B cell (primary cell): ENCODE results near the gene TRIM24.

ENCODE experiments used
- CTCF ChIP-seq: fragments of 200-600 bp; IDR thresholded peaks from one replicate; pipeline ENCODE4 v1.8.0; 2022; ENCODE audit warnings: antibody characterized with exemption, mild to moderate bottlenecking
- EZH2 ChIP-seq: IDR thresholded peaks from 2 replicates; pipeline ENCODE4 v1.6.1; 2012; ENCODE audit warnings: borderline replicate concordance, low read depth, mild to moderate bottlenecking, moderate library complexity, low read length; ENCODE audit not compliant: insufficient read depth, poor library complexity, severe bottlenecking

- TF ChIP-seq CTCF: no peak
- TF ChIP-seq EZH2: no peak
These were observed 83.7 kb downstream of the TRIM24 start for GRCh38 chr7:138543739-138544138.
